Breast epithelium (tissue), 3 donors: ENCODE results near the gene GRPR.

ENCODE experiments used
- POLR2A ChIP-seq: fragments of 450-650 bp; IDR thresholded peaks from one replicate; pipeline ENCODE4 v1.6.1; 2016; ENCODE audit warnings: antibody characterized with exemption, mild to moderate bottlenecking, moderate library complexity
- POLR2AphosphoS5 ChIP-seq, 3 donors: sonication (generic); formaldehyde crosslinking; IDR thresholded peaks; one replicate each; pipeline ENCODE4 v1.6.1; 2017; ENCODE audit warnings: antibody characterized with exemption in 3 of 3
- TF ChIP-seq, protein P1 (sequence below), 3 donors: fragments of 450-650 bp; IDR thresholded peaks; one replicate each; pipeline ENCODE4 v1.5.1; 2016 to 2017; ENCODE audit warnings: antibody characterized with exemption in 3 of 3, mild to moderate bottlenecking in 3 of 3, moderate library complexity in 3 of 3

GRCh38 chrX:16114611-16115010 is 8.8 kb upstream of the GRPR start:
- TF ChIP-seq POLR2A (no peak), POLR2AphosphoS5 (IDR thresholded peaks at IDR 0.05) (no peak)
- TF ChIP-seq, protein P1, sequence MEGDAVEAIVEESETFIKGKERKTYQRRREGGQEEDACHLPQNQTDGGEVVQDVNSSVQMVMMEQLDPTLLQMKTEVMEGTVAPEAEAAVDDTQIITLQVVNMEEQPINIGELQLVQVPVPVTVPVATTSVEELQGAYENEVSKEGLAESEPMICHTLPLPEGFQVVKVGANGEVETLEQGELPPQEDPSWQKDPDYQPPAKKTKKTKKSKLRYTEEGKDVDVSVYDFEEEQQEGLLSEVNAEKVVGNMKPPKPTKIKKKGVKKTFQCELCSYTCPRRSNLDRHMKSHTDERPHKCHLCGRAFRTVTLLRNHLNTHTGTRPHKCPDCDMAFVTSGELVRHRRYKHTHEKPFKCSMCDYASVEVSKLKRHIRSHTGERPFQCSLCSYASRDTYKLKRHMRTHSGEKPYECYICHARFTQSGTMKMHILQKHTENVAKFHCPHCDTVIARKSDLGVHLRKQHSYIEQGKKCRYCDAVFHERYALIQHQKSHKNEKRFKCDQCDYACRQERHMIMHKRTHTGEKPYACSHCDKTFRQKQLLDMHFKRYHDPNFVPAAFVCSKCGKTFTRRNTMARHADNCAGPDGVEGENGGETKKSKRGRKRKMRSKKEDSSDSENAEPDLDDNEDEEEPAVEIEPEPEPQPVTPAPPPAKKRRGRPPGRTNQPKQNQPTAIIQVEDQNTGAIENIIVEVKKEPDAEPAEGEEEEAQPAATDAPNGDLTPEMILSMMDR (IDR thresholded peaks at IDR 0.05): no peak
